ENCODE results near the gene GLIS1. TPM values are rescaled to one million over a fixed set of nuclear protein-coding genes. Genes with fewer than 3 reads are reported as not detected.
"Not testable (repeated sequence)": the region's sequence is repeated elsewhere in the genome, so short reads cannot be mapped to it uniquely, and the experiment has no call there.

The GLIS1 gene
- total and polyA plus RNA-seq, 8 donors, result 0.06 to 0.26 (median 0.13) TPM; not detected in 4

- 61 to 72% methylated on average over 1 of the region's 1 CpG for WGBS, 2 donors
- ATAC-seq (no peak), FAIRE-seq (no peak), DNase-seq (no peak)
- Histone ChIP-seq H3K27ac (no peak overlapping the region), H3K4me3 (no peak overlapping the region), H3K36me3 (no peaks in the 10 kb centered on the region), H3K4me1 (no peaks in the 10 kb centered on the region), H3K9me3 (no peaks in the 10 kb centered on the region), H3K27me3 (no peaks in the 10 kb centered on the region)
- intact Hi-C loops (cut with DNase I), result no loop called here
- TF ChIP-seq CTCF (IDR thresholded peaks at IDR 0.05), result no peak
These were observed 87.6 kb downstream of the GLIS1 start for GRCh38 chr1:53651356-53651755.

GRCh38 chr1:53648516-53648915 lies 90.4 kb downstream of the GLIS1 start:
- FAIRE-seq, result no peak
- WGBS, 2 donors, result 65 to 72% methylated on average over 7 of the region's 7 CpGs
- DNase-seq, result no peak
- intact Hi-C loops (cut with DNase I), result no loop called here
- Histone ChIP-seq H3K9me3 (no peaks in the 10 kb centered on the region), H3K4me3 (no peak overlapping the region), H3K27me3 (no peaks in the 10 kb centered on the region), H3K4me1 (no peaks in the 10 kb centered on the region), H3K36me3 (no peaks in the 10 kb centered on the region), H3K27ac (no peak overlapping the region)
- ATAC-seq, result no peak
- no peak for TF ChIP-seq CTCF (IDR thresholded peaks at IDR 0.05)

GRCh38 chr1:53647915-53648314 lies 91.0 kb downstream of the GLIS1 start:
- 89 to 94% methylated on average over 4 of the region's 4 CpGs for WGBS, 2 donors
- H3K27ac ChIP-seq; intact Hi-C loops (cut with DNase I); DNase-seq; H3K27me3 ChIP-seq; FAIRE-seq; ATAC-seq; H3K36me3 ChIP-seq; H3K9me3 ChIP-seq; H3K4me1 ChIP-seq; H3K4me3 ChIP-seq: not testable (repeated sequence)

- intact Hi-C loops (cut with DNase I), result no loop called here
- H3K36me3 ChIP-seq, result no peaks in the 10 kb centered on the region
- FAIRE-seq (no peak), DNase-seq (no peak), ATAC-seq (no peak)
- TF ChIP-seq CTCF (IDR thresholded peaks at IDR 0.05), result no peak
- H3K4me1 ChIP-seq, result no peaks in the 10 kb centered on the region
- H3K4me3 ChIP-seq, result no peak overlapping the region
- no peaks in the 10 kb centered on the region for H3K27me3 ChIP-seq
- no peaks in the 10 kb centered on the region for H3K9me3 ChIP-seq
- no peak overlapping the region for H3K27ac ChIP-seq
These were observed 92.2 kb downstream of the GLIS1 start for GRCh38 chr1:53646732-53647131.

GRCh38 chr1:53645690-53646078 lies 93.3 kb downstream of the GLIS1 start:
- H3K27ac ChIP-seq, result no peak overlapping the region
- no peaks in the 10 kb centered on the region for H3K4me1 ChIP-seq
- intact Hi-C loops (cut with DNase I), result no loop called here
- DNase-seq (no peak), FAIRE-seq (no peak), ATAC-seq (no peak)
- H3K4me3 ChIP-seq, result no peak overlapping the region
- TF ChIP-seq CTCF (IDR thresholded peaks at IDR 0.05), result no peak
- WGBS, 2 donors, result 79 to 90% methylated on average over 1 of the region's 1 CpG
- H3K27me3 ChIP-seq, result no peaks in the 10 kb centered on the region
- no peaks in the 10 kb centered on the region for H3K36me3 ChIP-seq
- no peaks in the 10 kb centered on the region for H3K9me3 ChIP-seq
